ENCODE results near the gene C16orf54.

DNA sequence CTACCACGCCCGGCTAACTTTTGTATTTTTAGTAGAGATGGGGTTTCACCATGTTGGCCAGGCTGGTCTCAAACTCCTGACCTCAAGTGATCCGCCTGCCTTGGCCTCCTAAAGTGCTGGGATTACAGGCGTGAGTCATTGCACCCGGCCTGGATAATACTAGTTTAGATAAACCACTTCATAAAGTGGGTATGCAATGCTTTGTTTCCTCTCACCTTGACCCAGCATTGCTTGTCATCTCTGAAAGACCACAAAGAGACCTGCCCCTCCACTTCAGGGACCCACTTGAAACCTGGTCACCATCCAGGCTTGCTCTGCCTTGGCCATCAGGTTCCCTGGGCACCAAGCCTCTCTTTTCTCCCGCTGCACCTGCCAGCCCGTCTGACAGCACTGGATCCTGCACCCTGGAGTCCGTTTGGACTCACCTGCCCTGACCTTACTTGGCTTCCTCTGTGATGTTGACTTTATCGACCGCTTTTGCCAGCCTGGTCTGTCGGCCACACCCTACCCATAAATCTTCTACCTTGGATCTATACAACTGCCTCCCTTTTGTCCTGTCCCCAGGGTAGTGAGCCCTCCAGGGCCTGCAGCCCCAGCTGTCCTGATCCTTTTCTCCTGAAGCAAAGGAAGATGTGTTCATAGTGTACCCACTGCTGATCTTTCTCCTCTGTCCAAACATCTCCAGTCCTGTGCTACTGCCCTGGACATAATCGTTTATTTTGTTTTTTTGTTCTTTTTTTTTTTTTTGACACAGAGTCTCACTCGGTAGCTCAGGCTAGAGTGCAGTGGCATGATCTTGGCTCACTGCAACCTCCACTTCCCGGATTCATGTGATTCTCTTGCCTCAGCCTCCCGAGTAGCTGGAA is 19.6 kb upstream of the C16orf54 start:
- TF ChIP-seq, protein P1, sequence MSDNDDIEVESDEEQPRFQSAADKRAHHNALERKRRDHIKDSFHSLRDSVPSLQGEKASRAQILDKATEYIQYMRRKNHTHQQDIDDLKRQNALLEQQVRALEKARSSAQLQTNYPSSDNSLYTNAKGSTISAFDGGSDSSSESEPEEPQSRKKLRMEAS (IDR thresholded peaks at IDR 0.05; ENCODE audit: insufficient read depth, insufficient read length) = no peak
- no peak for TF ChIP-seq POLR2A (IDR thresholded peaks at IDR 0.05; ENCODE audit: low read depth, low read length)
- TF ChIP-seq CTCF (IDR thresholded peaks at IDR 0.05; ENCODE audit: extremely low read depth in 1 of 2, insufficient read depth in 1 of 2, low read depth in 1 of 2, low read length in 2 of 2) = no peak
- TF ChIP-seq POLR2AphosphoS5 (IDR thresholded peaks at IDR 0.05; ENCODE audit: insufficient read depth, low read depth, low read length) = no peak
- TF ChIP-seq EZH2 (IDR thresholded peaks at IDR 0.05; ENCODE audit: borderline replicate concordance, low read depth, low read length, severe bottlenecking) = no peak
- no peak for TF ChIP-seq MYC (IDR thresholded peaks at IDR 0.05; ENCODE audit: low read depth, low read length)
- TF ChIP-seq GATA2 (IDR thresholded peaks at IDR 0.05; ENCODE audit: insufficient read depth, insufficient read length, low read depth, low read length) = no peak
- no peak for TF ChIP-seq JUN (IDR thresholded peaks at IDR 0.05; ENCODE audit: borderline replicate concordance, insufficient read depth, insufficient read length, low read depth)
- no peak for TF ChIP-seq FOS (IDR thresholded peaks at IDR 0.05; ENCODE audit: borderline replicate concordance, insufficient read depth, low read length)
